ENCODE results near the gene EFCAB9. TPM values are rescaled to one million over a fixed set of nuclear protein-coding genes. Genes with fewer than 3 reads are reported as not detected.

The EFCAB9 gene
- total RNA-seq, 1 donor from 2014 or later: not detected

DNA sequence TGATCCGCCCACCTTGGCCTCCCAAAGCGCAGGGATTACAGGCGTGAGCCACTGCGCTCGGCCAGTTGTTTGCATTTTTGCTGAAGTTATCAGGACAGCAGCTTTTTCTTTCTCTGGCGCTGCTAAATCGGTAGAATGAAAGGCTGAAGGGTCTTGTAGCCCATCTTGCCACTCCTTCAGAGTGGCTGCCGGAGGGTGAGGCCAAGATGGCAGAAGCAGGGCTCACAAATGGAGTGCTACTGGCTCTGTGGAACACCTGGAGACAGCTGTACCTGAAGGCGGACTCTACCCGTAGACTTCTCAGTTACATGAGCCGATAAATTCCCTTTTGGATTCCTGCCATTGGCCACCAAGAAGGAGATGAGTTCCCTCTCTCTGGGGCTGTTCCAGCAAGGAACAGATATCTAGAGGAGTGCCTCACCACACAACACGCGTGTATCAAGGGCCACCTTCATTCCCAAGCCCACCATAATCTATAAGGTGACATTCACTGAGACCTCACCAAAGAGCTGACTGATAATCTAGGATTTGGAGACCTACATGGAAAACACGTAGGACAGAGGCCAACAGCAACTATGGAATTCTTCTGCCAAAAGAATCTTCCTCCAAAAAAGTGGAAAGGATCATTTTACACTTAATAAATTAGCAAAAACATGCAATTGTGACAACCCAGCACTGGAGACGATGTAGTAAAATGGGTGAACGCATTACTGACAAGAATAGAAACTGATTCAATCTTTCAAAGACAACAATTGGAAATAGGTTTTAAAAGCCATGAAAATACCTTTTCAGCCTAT, 27.7 kb upstream of the EFCAB9 start:
- no peak for ATAC-seq

DNA sequence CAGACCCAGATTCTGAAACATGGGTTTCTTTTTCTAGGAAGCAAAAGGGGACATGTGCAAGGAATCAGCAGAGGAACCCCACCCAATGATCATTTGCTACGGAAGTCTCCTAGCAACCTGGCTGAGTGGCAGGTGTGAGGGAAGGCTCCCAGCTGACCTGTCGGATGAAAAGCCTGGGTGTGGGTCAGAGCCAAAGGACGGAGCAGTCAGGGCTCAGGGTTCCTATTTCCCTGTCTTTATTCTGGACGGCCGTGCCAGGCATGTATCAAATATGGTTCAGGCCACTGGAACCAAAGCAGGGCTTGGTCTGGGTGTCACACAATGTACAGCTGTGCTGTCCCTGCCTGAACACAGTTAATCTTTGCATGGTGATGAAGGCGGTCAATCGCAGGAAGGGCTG, 26.1 kb upstream of the EFCAB9 start:
- ATAC-seq: no peak

- no peak for ATAC-seq
These were observed 25.7 kb upstream of the EFCAB9 start for GRCh38 chr5:172168311-172168710.

- no peak for ATAC-seq
These were observed 24.8 kb upstream of the EFCAB9 start for GRCh38 chr5:172169216-172169615.

GRCh38 chr5:172170251-172170701, 23.7 kb upstream of the EFCAB9 start:
- no peak for ATAC-seq

DNA sequence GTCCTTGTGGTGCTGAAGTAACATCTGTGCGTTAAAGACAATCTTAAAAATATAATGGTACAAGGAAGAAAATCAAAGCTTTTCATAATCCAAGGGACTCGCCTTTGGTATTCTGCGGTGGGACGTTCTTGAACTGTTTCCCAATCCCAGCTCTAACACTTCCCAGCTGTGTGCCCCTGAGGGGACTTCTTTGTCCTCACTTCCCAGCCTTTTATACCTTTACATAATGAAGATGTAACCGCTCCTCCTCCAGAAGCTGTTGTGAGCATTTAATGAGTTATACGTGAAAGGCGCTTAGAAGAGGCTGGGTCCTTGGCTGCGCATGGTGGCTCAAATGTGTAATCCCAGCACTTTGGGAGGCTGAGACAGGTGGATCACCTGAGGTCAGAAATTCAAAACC, 22.9 kb upstream of the EFCAB9 start:
- no peak for ATAC-seq

DNA sequence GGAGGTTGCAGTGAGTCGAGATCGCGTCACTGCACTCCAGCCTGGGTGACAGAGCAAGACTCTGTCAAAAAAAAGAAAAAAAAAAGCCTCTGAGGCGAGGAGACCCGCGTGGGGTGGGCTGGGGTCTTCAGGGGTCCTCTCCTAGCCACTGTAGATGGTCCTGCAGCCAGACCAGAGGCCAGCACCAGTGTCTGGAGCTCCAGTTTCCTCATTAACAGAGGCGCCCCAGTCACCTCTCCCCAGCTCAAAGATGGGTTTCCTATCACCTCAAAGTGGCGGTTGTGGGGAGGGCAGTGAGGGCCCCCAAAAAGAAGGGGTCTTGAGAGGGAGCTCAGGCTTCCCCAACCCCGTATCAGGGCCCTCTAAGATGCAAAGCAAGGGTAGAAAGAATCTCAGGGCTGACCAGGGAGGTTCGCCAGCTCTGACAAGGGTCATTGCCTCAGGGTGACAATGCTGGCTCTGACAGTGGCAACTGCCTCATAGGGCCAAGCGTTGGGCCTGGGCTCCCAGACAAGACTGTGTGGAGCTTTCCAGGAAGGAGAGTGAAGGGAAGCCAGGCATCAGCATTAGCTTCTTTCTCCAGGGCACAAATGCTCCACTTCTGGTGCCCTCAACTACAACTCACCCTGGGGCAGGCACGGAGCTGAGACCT, 20.9 kb upstream of the EFCAB9 start:
- ATAC-seq: no peak

DNA sequence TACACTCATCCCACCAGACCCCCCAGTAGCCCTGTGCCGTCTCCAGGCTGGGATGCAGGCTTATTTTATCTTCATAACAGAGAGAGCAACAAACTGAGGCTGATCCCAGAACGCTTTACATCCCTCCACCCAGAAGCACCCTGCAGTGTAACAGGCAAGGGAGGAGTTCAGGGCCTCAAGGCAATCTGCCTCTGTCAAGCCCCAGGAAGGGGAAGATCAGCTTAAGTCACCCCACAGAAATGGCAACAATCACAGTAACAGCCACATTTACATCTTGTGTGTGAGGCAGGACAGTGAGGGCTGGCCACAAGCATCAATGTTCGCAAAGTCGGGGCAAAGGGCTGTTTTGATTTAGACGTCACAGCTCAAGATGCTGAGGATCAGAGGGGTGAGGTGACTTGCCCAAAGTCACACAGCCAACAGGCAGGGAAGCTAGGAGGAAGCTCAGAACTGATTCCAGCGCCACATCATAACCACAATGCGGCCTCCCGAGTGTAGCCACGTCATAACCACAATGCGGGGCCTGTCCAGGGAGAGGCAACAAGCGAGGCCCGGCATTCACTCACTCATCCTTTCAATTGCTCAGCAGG, 20.3 kb upstream of the EFCAB9 start:
- ATAC-seq: peak; percentile 19

DNA sequence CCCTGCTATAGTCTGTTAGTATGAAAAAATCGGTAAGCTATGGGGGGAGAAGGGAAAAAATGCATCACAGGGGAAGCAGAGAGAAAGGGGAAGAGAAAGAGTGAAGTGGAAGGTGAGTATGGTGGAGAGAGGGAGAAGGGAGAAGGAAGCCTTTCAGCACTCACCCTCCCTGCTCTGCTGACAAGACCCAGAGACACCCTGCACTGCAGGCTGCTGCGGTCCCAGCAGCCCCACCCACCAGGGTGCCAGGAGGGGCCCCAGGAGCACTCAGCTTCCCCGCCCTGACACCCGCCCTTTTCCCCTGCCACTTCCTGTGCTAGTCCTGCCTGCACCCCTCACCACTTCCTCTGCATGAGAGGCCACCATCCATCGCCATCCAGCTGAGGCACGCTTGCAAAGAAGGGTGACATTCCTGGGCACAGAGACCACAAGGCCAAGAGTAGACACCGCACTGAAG, 18.7 kb upstream of the EFCAB9 start:
- ATAC-seq: peak; percentile 72

- no peak for ATAC-seq
These were observed 16.8 kb upstream of the EFCAB9 start for GRCh38 chr5:172177176-172177575.

DNA sequence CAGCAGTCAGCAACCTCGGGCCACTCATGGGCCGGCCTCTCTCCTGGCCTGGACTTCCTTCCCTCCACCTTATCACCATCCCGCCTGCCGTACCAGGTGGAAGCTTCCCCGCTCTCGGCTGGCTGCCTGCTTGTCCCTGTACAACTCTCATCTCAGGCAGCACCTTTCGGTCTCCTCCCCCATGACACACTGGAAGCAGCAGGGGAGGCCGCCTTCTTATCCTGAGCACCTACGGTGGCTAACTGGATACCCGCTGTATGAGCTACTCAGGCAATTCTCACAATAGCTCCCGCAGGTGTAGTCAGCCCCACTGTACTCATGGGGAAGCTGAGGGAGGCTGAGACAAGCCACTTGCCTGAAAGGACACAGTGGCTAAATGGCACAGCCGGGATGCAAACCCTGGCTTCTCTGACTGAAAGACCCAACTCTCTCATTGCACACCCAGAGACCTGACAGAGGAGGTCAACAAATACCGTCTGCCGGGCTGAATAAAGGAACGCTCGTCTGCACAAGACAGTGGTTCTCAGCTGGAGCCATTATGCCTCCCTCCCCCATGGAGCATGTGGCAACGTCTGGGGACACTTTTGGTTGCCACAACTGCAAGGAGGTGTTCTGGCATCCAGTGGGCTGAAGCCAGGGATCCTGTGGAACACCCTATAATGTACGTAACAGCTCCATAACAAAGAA, 15.5 kb upstream of the EFCAB9 start:
- no peak for ATAC-seq

DNA sequence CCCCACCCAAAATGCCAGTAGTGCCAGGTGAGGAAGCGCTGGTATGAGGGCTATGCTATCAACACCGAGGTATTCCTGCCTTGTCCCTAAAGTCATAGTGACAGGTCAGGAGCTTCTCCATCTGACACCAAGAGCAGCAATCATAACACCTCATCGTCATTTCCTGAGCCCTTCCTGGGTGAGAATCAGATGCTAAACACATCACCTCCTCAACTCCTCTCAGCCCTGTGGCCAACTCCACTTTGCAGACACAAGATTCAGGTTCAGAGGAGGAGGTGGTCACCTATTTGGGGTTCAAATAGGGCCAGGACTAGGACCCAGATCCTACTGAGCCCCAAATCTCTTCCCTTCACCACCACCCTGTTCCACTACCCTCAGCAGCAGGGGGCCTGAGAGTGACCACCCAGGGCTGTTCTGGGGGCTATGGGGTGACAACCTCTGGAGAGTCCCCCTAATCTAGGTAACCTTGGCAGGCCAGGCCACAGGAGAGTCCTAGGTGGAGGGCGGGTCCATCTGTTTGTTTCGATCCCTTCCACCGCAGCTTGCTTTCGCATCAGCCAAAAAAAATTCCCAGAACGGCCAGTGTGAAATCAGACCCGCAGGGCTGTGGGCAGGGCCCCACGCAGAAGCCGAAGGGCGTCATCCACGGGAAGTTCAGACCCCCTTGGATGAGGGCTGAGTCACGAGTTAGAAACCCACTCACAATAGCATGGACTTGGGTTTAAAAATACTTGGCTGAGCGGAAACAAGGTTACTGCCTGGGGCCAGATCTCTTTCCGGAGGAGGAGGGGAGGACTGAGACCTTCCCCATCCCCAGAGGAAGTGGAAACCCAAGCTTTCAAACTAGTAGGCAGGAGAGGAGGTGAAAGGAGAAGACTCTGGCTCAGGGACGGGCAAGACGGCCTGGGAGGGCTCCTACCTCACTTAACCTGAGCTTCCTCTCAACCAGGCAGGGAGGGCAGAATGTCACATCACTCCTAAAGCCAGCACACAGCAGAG, 14.7 kb upstream of the EFCAB9 start:
- peak; percentile 12 for ATAC-seq

- no peak for ATAC-seq
These were observed 13.0 kb upstream of the EFCAB9 start for GRCh38 chr5:172180936-172181335.

DNA sequence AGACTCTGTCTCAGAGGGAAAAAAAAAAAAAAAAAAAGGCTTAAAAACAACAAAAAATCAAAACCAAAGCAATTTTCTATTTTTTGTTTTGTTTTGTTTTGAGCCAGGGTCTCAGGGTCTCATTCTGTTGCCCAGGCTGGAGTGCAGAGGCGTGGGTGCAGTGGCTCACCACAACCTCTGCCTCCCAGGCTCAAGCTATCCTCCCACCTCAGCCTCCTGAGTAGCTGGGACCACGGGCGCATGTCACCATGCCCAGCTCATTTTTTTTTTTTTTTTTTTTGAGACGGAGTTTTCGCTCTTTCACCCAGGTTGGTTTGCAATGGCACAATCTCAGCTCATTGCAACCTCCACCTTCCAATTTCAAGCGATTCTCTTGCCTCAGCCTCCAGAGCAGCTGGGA, 11.7 kb upstream of the EFCAB9 start:
- no peak for ATAC-seq

DNA sequence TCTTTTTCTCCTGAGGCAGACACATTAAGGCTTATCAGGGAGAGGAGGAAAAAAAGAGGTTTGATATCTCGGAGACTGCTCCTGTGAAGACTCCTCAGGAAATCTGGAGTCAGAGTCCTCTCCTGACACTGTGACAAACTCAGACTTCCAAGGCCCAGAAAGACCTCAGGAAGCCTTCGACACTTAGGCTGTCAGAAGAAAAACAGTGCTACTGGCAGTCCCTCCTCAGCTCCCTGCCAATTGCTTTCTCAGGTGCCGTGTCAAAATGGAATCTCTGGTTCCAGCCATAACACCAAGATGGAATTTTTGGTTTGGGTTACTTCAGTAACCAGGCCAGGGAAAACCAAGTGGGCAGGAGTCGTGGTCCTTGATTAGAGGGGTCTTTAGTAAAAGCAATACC, 10.1 kb upstream of the EFCAB9 start:
- ATAC-seq: no peak

- no peak for ATAC-seq
These were observed 8.9 kb upstream of the EFCAB9 start for GRCh38 chr5:172185096-172185461.

GRCh38 chr5:172186114-172186695, 7.8 kb upstream of the EFCAB9 start:
- no peak for ATAC-seq

DNA sequence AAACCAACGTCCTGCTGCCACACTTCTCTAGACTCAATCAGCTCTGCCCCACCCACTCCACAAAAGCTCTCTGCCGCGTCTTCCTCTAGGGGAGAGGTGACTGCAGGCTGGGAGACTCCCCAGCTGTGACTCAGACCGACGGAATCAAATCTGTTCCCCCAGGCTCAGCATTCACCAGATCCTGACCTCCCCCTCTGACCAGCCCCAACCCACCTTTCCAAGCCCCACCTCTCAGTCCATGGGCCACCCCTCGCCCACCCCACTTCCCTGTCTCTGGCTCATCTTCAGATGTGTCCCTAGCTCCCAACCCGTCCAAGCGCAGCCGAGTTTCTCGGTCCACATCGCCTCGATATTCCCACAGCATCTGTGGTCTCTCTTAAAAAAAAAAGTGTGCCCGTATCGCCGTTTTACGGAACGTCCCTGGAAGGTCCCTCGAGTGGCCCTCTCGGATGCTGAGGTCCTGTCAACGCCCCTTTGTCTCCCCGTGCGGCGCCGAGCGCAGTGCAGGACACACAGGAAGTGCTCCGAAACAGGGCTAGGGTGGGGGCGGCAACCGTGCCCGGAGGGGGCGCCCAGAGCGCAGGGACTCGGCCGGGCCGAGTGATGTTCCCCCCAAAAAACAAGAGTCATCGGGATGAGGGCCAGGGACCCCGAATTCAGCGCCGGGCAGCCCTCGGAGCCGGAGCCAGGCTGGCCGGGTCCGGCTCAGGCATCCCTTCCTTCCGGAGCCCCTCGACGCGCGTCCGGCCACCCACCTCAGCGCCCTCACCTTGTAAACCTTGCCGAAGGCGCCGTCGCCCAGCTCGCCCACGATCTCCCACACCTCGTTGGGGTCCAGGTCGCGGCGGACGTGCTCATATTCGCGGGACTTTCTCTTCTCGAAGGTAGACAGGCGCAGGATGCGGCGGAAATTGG, 6.6 kb upstream of the EFCAB9 start:
- ATAC-seq: peak; percentile 80

GRCh38 chr5:172188033-172188892, 5.7 kb upstream of the EFCAB9 start, which contains the start of gene STK10:
Gene STK10 (minus strand): TSS chr5:172188224. CDS start chr5:172188042, 182 bp downstream.
- peak; percentile 83 for ATAC-seq

Data from esophagus mucosa (tissue), 1 donor.